Measurements from ENCODE around the gene GPC5.
"Not testable (repeated sequence)": the region's sequence is repeated elsewhere in the genome, so short reads cannot be mapped to it uniquely, and the experiment has no call there.

The GPC5 gene

DNA sequence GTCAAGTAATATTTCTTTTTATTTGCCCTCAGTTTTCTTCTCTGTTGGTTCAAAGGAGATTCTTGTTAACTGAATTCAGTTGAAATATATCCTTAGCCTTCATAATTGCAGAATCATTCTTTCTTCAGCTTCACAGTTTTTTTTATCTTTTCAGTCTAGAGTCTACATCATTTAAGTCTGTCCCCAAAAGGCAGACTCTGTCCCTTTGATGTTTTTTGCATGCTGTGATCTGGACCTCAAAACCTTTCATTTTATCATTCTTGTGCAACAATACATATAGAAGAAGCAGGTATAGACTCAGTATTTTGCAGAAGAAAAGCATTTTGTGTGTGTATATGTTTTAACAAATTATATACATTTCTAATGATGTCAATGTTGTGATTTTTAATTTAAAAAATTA, 1093.4 kb downstream of the GPC5 start:
- TF ChIP-seq, protein P1, sequence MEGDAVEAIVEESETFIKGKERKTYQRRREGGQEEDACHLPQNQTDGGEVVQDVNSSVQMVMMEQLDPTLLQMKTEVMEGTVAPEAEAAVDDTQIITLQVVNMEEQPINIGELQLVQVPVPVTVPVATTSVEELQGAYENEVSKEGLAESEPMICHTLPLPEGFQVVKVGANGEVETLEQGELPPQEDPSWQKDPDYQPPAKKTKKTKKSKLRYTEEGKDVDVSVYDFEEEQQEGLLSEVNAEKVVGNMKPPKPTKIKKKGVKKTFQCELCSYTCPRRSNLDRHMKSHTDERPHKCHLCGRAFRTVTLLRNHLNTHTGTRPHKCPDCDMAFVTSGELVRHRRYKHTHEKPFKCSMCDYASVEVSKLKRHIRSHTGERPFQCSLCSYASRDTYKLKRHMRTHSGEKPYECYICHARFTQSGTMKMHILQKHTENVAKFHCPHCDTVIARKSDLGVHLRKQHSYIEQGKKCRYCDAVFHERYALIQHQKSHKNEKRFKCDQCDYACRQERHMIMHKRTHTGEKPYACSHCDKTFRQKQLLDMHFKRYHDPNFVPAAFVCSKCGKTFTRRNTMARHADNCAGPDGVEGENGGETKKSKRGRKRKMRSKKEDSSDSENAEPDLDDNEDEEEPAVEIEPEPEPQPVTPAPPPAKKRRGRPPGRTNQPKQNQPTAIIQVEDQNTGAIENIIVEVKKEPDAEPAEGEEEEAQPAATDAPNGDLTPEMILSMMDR (IDR thresholded peaks at IDR 0.05; ENCODE audit: low read depth, low read length): no peak
- H3K4me3 ChIP-seq (replicated peaks in 1 of 2; ENCODE audit: low read depth in 2 of 2, low read length in 2 of 2): no peak overlapping the region
- no peak for DNase-seq (ENCODE audit: low read depth in 2 of 2)

DNA sequence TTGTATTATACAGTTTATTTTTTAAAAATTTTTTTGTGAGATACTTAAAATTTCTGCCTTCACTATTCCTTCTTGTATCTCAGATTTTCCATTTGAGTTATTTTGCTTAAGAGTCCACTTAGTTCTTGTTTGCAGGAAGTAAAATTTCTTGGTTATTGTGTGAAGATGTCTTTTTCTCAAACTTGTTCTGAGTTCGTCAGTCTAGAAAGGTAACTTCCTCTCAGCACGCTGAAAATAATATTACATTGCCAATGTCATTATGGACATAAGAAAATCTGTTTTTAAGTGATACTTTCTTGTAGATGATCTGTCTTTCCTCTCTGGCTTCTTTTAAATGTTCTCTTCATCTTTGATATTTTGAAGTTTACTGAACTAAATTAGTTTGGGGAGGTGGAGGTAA, 1096.5 kb downstream of the GPC5 start:
- H3K4me3 ChIP-seq (replicated peaks in 1 of 2; ENCODE audit: low read depth in 2 of 2, low read length in 2 of 2): no peak overlapping the region
- DNase-seq (ENCODE audit: low read depth in 2 of 2): no peak
- TF ChIP-seq, protein P1 (IDR thresholded peaks at IDR 0.05; ENCODE audit: low read depth, low read length): no peak

DNA sequence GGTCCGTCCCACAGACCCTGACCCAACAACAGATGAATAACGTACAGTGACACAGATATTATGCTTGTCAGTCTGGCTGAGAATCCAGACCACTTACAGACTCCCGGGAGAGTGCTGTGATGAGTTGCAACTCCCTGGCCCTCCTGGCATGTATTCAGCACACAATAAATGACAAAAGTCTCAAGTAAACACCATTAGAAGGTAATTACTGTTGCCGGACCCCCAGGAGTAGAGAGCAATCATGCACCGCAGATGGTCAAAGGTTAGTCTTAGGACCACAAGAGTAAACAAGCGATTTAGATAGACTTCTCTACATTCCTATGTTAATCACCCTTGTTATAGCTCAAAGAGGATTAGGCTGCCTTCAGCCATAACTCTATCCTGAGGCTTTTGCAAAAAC, 1101.8 kb downstream of the GPC5 start:
- H3K4me3 ChIP-seq (replicated peaks in 1 of 2; ENCODE audit: low read depth in 2 of 2, low read length in 2 of 2): no peak overlapping the region
- TF ChIP-seq, protein P1 (IDR thresholded peaks at IDR 0.05; ENCODE audit: low read depth, low read length): no peak
- no peak for DNase-seq (ENCODE audit: low read depth in 2 of 2)

DNA sequence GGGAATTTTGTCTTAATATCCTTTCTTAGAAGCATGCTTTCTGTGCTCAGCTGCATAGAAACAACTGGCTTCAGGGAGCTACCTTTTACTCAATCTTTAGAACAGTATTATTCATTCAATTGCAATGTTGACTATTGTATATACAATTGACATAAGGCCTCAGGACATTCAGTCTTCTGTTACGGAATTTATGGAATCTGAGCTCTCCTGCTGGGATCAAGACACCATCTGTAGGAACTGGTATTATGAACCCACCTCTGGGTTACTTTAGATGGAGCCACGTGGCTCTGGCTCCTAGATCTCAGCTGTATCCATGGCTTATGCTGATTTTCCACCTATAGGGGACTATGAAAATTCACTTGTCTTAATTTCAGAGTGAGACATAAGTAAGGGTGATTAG, 1112.0 kb downstream of the GPC5 start:
- TF ChIP-seq, protein P1 (IDR thresholded peaks at IDR 0.05; ENCODE audit: low read depth, low read length): no peak
- DNase-seq (ENCODE audit: low read depth in 2 of 2): peak in 1 of 2 donors; percentile 40
- no peak overlapping the region for H3K4me3 ChIP-seq (replicated peaks in 1 of 2; ENCODE audit: low read depth in 2 of 2, low read length in 2 of 2)

DNA sequence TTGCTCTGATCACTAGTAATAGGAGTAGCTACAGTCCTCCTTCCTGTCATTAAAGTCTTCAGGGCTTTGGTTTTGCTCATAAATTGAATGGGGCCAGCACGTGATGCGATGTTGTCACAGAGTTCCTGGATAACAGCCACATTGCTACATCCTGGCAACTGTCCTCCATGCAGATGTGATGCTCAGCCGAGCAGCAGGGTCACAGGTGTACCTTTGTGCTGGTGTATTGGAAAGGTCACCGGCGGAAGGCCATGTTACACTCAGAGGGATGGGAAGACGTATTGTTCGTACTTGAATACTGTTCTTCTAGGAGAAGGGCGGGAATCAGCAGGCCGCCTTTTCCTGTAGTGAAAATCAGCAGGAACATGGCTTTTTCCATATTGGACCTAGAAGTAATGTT, 1114.4 kb downstream of the GPC5 start:
- H3K4me3 ChIP-seq (replicated peaks in 1 of 2; ENCODE audit: low read depth in 2 of 2, low read length in 2 of 2): no peak overlapping the region
- no peak for DNase-seq (ENCODE audit: low read depth in 2 of 2)
- TF ChIP-seq, protein P1 (IDR thresholded peaks at IDR 0.05; ENCODE audit: low read depth, low read length): no peak

DNA sequence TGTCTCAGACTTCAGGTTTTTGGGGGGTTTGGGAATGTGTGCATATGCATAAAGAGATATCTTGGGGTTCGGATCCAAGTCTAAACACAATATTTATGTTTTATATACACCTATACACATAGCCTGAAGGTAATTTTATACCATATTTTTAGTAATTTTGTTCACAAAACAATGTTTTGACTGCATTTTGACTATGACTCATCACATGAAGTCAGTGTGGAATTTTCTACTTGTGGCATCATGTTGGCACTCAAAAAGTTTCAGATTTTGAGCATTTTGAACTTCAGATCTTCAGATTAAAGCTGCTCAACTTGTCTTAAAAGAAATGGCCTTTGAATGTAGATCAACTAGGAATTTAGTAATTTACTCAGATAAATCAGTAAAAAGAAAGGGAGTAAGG, 1115.3 kb downstream of the GPC5 start:
- H3K4me3 ChIP-seq (replicated peaks in 1 of 2; ENCODE audit: low read depth in 2 of 2, low read length in 2 of 2): no peak overlapping the region
- TF ChIP-seq, protein P1 (IDR thresholded peaks at IDR 0.05; ENCODE audit: low read depth, low read length): no peak
- DNase-seq (ENCODE audit: low read depth in 2 of 2): peak in 1 of 2 donors; percentile 5

DNA sequence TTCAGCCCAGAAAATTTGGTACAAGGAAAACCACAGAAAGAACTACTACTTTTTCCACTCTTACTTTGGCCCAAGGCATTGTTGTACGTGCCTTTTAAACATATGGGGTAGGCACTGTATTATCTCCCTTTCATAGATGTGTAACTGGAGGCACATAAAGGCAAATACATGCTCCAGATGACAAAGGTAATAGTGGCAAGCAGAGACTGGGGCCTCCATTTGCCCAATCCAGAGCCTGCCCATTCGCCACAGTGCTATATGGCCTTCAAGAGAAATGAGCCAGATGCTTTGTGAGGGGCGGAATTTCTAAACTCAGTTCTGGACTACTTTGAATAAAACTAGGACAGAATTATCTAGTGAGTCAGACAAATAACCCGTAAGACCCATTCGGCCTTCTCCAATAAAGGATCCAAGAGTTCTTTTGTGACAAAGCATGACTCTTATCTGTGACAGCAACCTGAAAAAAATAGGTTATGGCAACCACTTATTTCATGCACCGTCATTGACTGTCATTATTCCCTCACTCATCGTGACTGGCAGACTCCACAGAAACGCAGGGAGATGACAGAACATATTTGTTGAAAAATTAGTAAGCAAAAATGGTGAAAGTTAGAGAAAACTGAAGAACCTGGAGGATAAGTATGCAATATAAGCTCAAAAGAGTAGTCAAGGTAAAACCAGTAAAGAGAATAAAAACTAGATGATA, 1116.2 kb downstream of the GPC5 start:
- DNase-seq (ENCODE audit: low read depth in 2 of 2): no peak
- TF ChIP-seq, protein P1 (IDR thresholded peaks at IDR 0.05; ENCODE audit: low read depth, low read length): no peak
- H3K4me3 ChIP-seq (replicated peaks in 1 of 2; ENCODE audit: low read depth in 2 of 2, low read length in 2 of 2): no peak overlapping the region

DNA sequence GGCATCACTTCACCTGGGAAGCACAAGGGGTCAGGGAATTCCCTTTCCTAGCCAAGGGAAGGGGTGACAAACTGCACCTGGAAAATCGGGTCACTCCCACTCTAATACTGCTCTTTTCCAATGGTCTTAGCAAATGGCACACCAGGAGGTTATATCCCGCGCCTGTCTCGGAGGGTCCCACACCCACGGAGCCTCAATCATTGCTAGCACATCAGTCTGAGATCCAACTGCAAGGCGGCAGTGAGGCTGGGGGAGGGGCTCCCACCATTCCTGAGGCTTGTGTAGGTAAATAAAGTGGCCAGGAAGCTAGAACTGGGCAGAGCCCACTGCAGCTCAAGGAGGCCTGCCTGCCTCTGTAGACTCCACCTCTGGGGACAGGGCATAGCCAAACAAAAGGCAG, 1118.5 kb downstream of the GPC5 start:
- not testable (repeated sequence) for DNase-seq (ENCODE audit: low read depth in 2 of 2)

DNA sequence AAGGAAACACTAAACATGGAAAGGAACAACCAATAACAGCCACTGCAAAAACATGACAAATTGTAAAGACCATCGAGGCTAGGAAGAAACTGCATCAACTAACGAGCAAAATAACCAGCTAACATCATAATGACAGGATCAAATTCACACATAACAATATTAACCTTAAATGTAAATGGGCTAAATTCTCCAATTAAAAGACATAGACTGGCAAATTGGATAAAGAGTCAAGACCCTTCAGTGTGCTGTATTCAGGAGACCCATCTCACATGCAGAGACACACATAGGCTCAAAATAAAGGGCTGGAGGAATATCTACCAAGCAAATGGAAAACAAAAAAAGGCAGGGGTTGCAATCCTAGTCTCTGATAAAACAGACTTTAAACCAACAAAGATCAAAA, 1120.2 kb downstream of the GPC5 start:
- not testable (repeated sequence) for H3K4me3 ChIP-seq (replicated peaks in 1 of 2; ENCODE audit: low read depth in 2 of 2, low read length in 2 of 2); DNase-seq (ENCODE audit: low read depth in 2 of 2)

More for the DNA sequence above, 1118.5 kb downstream of the GPC5 start:
- not testable (repeated sequence) for H3K4me3 ChIP-seq (replicated peaks in 1 of 2; ENCODE audit: low read depth in 2 of 2, low read length in 2 of 2)

All from cardiac fibroblast (primary cell).